GM21576 (cell line): ENCODE results near the gene LINC00237.

Experiments
- ATAC-seq: cut with Tn5 transposase; IDR thresholded peaks from one replicate; pipeline ENCODE4 v1.9.1; 2021; ENCODE audit warnings: mild to moderate bottlenecking, moderate library complexity; ENCODE audit not compliant: unreplicated experiment

Gene LINC00237

GRCh38 chr20:21106171-21107017, at the start of gene LINC00237:
Gene LINC00237 (minus strand): TSS chr20:21106358.
- ATAC-seq = no peak

GRCh38 chr20:21155268-21155667, 49.1 kb upstream of the LINC00237 start:
- no peak for ATAC-seq

- no peak for ATAC-seq
These were observed 48.5 kb upstream of the LINC00237 start for GRCh38 chr20:21154692-21155091.

GRCh38 chr20:21151791-21152190, 45.6 kb upstream of the LINC00237 start:
- no peak for ATAC-seq

GRCh38 chr20:21149344-21149743, 43.2 kb upstream of the LINC00237 start:
- no peak for ATAC-seq

- ATAC-seq = no peak
These were observed 41.4 kb upstream of the LINC00237 start for GRCh38 chr20:21147593-21147992.

GRCh38 chr20:21146215-21146614, 40.1 kb upstream of the LINC00237 start:
- ATAC-seq = no peak

- ATAC-seq = no peak
These were observed 39.3 kb upstream of the LINC00237 start for GRCh38 chr20:21145424-21145823.

- no peak for ATAC-seq
These were observed 37.2 kb upstream of the LINC00237 start for GRCh38 chr20:21143194-21143890.

- no peak for ATAC-seq
These were observed 35.7 kb upstream of the LINC00237 start for GRCh38 chr20:21141825-21142224.

- no peak for ATAC-seq
These were observed 33.9 kb upstream of the LINC00237 start for GRCh38 chr20:21139881-21140566.

- ATAC-seq = no peak
These were observed 30.9 kb upstream of the LINC00237 start for GRCh38 chr20:21137078-21137477.

- ATAC-seq = no peak
These were observed 30.0 kb upstream of the LINC00237 start for GRCh38 chr20:21136015-21136732.

GRCh38 chr20:21134883-21135493, 28.8 kb upstream of the LINC00237 start:
- no peak for ATAC-seq

- ATAC-seq = no peak
These were observed 27.9 kb upstream of the LINC00237 start for GRCh38 chr20:21133917-21134622.

GRCh38 chr20:21133404-21133803, 27.2 kb upstream of the LINC00237 start:
- no peak for ATAC-seq

- ATAC-seq = no peak
These were observed 23.7 kb upstream of the LINC00237 start for GRCh38 chr20:21129861-21130260.

GRCh38 chr20:21127201-21127981, 21.2 kb upstream of the LINC00237 start:
- no peak for ATAC-seq

- ATAC-seq = peak; percentile 7
These were observed 20.4 kb upstream of the LINC00237 start for GRCh38 chr20:21126581-21126870.
